NOMO-1 treated with DMSO at 0.1 percent for 48 hours (cell line): ENCODE data around the gene FAM229A.
A peak's percentile ranks its signal among the peaks of the same experiment; 100 is the strongest.

Experiments
- DNase-seq: peaks from one replicate; lab custom pipeline; 2025; ENCODE audit not compliant: unreplicated experiment; lab: John Stamatoyannopoulos, UW

Gene FAM229A

DNA sequence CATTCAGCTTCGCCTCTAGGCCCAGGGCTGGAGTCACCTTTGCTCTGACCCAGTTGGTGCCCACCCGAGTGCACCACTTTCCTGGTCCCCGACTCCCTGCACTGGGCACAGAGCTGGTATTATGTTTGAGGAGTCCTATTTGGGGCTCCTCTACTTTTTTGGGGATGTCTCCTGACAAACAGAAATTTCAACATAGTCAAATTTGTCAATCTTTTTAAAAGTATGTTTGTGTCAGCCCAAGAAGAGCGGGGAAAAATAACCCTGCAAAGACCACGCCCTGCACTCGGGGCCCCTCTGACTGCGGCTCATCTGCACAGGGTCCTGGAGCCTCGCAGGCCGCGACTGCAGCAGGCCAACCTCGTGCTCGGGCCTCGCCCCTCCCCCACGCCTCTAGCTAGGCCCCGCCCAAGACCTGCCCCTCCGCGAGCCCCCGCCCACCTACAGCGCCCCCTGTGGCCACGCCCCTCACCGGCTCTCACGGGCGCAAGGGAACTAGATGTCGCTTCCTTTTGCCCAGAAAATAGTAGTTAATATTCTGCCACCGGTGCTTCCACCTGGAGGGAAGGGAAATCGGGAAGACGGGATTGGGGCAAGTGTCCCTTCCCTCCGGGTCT, 11.4 kb downstream of the FAM229A start:
- DNase-seq: no peak

DNA sequence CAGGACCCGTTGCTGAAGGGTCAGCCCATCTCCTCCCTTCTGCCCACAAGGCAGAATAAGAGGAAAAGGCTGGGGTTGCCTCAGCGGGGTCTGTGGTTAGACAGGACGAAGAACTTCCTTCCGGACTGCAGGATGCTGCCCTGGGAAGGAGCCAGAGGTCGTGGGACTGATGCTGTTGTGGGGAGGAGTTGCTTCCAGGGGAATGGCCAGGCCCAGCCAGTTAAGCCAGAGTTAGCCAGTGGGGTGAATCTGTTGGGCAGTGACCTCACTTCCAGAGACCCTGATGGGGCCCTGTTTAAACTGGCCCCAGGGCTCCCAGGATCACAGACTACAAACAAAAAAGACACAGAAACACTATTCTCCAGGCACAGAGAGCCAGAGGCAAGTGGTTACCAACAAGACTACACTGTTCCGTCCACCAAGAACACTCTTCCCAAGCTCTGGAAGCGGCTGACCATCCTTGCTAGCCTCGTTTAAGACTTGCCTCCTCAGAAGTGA, 13.0 kb downstream of the FAM229A start:
- no peak for DNase-seq

DNA sequence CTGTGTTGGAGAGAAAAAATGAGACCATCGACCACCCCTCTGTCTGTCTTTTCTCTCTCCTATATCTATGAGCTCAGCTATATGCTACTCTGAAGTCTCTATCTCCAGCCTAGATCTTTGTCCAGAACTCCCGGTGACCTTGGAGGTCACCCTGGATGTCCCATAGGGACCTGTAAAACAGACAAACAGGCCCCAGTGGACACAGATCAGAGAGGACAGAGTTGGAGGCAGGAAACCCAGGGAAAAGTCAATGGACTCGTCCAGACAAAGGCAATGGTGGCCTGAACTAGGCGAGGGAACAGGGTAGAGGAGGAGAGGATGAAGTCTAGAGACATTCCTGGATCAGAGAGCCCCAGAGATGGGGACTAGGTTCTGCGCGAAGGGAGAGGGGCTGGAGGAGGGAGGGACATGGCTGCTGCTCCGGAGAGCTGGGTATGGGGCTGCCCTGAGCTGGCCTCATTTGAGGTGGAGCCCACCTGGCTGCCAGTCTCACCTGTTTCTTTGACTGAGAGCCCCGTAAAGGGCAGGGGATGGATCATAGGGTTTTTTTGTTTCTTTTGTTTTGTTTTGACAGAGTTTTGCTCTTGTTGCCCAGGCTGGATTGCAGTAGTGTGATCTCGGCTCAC, 15.6 kb downstream of the FAM229A start:
- DNase-seq: no peak

DNA sequence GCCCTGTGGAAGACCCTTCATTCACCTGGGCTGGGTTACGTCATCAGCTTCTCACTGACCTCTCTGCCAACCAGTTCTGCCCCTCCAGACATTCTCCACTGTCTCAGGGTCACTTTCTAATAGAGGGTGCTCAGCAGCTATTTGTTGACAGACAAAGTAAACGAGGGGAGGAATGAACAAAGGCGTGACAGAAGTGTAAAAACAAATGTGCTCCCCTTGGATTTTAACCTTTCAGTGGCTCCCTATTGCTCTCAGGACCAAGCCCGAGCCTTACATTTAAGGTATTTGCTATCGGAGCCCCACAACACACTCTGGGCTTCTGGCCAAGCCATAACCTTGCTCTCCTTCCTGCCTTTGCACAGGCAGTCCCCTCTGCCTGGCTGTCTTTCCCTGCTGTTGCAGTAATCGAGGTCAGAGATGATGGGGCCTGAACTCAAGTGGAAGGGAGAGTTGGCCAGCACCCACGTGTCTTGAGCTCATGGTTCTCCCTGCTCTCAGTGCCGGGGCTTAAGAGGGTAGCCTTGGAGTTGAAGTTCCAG, 16.9 kb downstream of the FAM229A start:
- DNase-seq: no peak

DNA sequence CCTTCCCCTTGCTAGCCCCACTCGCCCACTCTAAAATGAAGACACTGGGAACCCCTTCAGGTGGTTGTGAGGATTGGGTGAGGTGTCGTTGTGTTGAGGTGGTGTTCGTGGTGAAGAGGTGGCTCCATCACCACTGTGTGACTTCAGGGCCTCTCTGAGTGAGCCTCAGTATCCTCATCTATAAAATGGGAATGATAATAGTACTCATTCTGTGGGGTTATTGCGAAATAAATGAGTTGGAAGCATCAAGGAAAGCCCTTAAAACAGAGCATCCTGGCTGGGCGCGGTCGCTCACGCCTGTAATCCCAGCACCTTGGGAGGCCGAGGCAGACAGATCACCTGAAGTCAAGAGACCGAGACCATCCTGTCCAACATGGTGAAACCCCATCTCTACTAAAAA, 19.6 kb downstream of the FAM229A start:
- no peak for DNase-seq

DNA sequence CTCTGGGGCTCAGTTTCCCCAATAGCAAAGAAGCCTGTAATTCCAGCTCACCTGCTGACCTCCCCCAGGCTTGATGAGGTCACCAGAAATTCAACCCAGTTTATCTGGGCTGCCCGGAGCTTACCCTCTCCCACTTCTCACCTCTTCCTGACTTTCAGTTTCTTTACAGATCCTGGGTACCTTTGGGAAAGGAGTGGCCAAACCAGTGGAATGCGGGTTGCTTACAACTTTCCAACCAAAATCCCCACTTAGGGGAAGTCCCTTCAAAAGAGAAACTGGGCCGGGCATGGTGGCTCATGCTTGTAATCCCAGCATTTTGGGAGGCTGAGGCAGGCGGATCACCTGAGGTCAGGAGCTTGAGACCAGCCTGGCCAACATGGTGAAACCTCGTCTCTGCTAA, 20.3 kb downstream of the FAM229A start:
- no peak for DNase-seq

DNA sequence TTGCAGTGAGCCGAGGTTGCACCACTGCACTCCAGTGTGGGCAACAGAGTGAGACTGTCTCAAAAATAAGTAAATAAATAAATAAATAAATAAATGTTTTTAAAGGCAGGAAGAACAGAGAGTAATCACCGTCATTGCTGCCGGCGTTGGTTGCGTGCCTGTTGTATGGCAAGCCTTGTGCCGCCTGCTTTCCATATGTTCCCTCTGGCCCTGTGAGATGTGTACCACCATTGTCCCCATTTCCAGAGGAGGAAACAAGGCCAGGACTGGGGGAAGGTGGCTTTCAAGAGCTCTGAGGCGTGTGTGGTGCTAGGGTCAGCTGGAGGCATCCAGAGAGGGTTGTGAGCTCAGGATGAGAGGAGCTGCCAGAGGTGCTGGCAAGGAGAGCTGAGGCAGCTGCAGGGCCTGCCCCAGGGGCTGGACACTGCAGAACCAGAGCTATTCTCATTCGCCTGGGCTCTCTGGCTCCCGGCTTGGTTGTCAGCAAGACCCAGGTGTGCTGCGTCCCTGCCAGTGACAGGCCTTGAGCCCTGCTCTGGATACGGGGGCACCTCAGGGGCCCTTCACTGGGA, 21.0 kb downstream of the FAM229A start:
- no peak for DNase-seq

DNA sequence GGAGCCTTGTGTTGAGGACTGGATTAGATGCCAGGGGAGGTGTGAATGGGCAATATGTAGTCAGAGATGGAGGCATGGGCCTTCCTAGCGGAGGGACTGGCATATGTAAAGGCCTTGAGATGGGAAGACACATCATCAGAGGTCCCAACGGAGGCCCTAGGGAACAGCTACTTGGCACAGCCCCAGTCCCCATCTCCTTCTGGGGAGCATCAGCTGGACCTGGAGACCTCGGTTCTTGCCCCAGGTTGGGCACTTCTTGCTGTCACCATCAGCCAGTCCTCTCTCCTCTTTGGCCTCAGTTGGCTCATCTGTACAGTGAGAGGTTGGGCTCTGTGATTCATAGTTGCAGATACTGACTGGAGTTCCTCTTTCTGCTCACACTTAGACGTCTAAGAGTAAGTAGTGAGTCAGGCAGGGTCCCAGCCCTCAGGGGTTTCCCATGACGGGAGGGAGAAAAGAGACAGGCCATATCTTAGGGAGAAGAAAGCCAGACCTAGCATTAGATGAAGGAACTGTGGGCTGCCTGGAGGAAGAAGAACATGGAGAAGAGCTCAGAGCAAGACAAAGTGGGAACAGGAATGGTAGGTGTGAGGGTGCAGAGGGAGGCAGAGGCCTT, 22.8 kb downstream of the FAM229A start:
- peak; percentile 76 for DNase-seq

DNA sequence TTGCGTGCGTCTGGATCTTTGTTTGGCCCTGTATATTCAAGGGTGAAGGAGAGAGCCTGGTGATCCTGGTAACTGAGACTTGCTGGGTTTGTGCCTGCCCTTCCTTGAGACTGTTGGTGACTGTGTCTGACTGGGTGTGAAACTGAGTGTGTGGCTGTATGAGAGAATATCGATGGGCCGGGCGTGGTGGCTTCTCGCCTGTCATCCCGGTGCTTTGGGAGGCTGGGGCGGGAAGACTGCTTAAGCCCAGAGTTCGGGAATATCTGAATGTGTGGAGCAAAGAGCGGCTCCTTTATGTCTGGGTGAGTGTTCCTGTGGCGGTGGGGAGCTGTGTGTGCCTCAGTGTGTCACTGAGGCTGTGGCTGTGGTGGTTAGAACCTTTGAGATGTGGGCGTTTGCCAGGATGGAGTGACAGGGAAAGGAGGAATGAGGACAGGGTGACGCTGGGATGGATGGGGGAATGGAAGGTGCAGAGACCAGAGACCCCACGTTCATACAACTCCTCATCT, 23.6 kb downstream of the FAM229A start:
- no peak for DNase-seq

DNA sequence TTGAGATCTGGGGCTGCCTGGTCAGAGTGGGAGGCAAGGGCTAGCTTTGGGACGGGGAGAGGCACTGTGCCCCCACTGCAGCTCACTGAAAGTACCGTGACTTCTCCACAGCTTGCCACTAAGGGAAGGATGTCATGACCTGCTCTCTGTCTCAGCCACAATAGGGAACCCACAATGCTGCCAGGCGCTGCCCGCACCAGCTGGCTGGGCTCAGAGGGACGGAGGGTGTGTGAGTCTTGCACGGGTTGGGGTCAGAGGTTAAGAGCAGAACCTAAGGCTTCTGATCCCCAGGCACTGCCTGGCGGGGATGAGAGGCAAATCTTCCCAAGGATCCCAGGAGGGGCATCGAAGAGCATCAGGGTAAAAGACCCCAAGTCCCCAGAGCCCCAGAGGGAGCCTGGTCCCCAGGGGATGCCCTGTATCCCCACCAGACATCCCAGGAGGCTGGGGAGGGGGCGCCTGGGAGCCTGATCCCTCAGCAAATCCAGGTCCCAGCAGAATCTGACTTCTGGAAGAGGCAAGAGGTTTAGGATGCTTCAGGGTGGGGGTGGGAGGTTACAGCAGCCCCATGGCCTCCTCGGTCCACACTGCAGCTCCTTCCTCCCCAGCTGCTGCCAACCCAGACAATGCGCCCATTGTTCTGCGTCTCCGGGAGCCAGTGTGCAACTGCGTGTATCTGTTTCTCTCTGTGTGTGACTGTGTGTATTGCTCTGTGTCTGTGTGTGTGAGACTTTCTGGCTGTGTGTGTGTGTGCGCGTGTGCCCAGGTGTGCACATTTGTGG, 24.2 kb downstream of the FAM229A start:
- peak; percentile 60 for DNase-seq

DNA sequence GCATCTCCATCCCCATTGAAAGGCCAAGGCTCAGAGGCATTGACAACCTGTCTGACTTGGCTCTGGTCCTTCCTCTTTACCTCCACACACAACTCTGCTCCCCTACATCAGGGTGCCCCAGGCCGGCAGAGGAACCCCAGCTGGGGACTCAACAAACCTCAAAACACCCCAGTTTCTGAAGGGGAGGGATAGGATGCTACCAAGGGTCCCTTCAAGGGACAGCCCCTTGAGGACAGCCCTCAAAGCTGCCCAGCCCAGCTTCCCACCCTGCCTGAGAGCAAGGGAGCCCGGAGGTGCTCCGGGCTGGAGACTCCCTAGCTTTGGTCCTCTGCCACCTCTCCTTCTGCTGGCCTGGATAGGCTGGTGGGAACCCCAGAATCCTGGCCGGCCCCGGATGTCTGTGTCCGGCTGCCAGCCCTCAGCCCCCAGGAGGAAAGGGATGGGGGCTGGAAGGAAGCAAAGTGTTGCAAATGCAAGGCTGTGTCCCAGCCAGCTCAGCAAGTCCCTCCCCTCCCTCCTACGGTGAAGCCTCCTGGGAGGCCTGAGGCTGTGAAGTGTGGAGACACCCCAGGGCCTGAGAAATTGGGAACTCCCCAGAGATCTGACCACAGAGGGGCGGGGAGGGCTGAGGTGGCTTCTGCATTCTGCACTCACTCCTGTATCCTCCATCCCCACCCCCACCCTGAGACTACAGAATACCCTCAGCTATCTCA, 25.2 kb downstream of the FAM229A start:
- DNase-seq: peak; percentile 75

DNA sequence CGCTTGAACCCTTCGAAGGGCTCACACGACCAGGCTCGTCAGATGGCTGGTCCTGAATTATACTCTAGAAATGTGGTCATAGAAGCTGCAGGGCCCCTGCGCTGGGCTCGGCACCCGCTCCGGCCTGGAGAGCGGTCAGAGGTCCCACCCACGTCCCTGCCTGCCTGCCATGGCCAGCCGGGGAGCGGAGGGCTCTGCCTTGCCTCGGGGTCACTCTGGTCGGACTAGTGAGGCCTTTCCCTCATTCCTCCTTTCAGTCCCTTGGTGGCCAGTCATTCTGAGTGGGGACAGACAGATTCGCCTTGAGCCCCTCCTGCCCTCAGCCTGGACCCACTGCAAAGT, 25.7 kb downstream of the FAM229A start:
- no peak for DNase-seq

DNA sequence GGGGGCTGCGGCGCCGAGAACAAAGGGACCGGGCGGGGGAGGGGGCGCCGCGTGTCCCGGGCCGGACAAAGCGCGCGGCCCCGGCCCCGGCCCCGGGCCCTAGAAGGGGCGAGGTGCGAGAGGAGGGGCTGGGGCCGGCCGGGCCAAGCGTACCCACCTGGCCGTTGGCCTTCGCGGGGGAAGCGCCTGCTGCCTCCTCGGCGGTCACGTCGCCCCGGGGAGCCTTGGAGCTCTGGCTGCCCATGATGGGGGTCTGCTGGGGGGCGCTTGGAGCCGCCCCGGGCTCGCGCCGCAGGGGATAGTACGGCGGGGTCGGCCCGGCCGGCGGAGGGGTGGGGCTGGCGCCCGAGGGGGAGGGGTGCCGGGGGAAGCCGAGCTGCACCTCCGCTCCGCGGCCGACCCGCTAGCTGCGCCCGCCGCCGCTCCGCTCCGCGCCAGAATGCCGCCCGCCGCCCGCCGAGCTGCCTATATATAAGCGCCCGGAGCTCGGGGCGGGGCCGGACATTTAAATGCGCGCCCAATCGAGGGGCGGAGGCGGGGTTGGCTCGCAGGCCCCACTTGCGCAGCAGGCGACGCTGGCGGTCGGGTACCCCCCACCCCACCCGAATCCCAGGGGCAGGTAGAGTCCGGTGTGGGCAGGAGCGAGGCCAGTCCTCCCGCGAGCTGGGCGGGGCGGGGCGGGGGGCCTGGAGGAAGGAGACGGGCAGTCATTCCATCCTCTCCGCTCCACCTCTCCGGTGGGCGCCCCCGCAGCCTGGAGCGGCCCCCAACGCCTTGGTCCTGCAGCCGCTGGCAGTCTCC, 26.3 kb downstream of the FAM229A start, which contains the start of gene MARCKSL1:
Gene MARCKSL1, minus strand, starts transcription at position 444 of the 801 bp plus-strand sequence. Its CDS starts 200 bp downstream, at position 244.
- peak; percentile 53 for DNase-seq

DNA sequence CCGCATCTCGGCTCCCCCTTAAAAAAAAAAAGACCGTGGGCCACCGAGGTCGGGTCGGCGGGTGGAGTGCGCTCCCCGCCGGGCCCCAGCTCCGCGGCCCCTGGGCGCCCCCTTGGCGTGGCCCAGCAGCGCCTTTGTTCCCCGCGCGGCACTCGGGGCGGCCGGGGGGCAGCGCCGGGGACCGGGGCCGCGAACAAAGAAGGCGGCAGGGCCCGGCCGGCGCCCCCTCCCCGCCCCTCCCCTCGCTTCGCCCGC, 26.8 kb downstream of the FAM229A start:
- DNase-seq: no peak

DNA sequence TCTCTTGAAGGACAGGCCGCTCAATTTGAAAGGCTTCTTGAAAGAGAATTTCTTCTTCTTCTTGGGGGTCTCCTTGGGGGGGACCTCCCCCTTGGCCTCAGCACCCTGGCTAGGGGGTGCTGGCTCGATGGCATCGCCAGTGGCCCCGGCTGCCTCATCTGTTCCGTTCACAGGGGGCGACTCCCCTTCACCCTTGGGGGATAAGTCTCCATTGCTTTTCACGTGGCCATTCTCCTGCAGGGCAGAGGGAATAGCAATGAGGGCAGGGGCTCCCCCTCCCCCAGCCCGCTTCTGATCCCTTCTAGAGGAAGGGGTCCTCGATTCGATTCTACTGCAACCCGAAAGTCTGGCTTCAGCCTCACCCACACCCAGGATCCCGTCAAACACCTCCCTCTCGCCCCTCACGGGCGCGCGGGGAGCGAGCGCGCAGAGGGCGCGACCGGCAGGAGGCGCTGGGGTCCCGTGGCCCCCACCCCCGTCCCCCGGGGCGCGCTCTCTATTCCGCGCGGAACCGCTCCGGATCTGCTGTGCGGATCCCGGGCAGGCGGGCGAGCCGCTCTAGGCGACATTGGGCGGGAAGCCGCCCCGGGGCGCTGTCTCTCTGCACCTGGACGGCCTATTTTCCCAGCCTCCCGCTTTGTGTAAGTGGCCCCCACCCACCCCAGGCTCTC, 27.3 kb downstream of the FAM229A start:
- peak; percentile 15 for DNase-seq

DNA sequence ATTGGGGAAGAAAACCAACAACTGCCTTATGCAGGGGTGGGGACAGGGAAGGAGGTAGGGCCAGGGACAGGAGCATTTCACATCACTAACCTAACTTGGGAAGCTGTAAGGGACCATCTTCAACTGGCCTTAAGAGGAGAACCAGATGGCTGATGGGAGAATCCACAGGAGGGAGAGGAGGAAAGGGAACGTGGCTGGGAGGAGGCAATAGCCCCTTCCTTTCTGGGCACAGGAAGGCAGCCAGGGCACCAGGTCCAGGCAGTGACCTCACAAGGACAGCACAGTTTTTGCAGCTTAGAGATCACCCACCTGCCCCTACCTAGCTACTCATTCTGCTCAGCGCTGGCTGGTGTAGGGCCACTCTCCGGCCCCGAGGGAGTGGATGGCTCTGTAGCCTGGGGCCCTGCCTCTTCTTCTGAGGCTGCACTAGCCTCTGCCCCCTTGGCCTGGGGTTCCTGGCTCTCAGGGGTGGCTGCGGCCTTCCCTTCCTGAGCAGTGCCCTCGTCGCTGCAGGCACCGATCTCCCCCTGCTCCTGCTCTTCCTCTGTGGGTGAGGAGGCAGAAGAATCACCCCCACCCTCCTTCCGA, 27.9 kb downstream of the FAM229A start:
- DNase-seq: no peak

DNA sequence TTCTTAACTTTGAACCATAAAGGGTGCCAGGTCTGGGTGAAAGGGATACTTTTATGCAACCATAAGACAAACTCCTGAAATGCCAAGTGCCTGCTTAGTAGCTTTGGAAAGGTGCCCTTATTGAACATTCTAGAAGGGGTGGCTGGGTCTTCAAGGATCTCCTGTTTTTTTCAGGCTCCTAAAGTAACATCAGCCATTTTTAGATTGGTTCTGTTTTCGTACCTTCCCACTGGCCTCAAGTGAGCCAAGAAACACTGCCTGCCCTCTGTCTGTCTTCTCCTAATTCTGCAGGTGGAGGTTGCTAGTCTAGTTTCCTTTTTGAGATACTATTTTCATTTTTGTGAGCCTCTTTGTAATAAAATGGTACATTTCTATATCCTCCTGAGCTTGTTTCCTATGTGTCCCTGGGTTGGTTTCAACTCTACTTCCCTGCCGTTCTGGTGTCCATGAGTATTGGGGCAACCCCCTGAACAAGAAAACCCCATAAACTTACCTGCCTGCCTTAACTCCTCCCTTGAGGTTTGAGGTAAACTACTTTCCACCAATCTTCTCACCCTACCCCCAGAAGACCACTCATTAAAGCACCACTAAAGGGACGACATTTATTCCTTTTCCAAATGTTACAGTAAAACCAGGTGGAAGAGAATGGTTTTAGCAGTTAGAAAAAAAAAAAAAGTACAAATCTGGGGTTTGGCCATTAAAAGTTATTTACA, 28.9 kb downstream of the FAM229A start:
- DNase-seq: no peak
